Bronchial epithelial cell (primary cell): ENCODE measurements around the gene SETDB1. TPM values are rescaled to one million over a fixed set of nuclear protein-coding genes. Genes with fewer than 3 reads are reported as not detected.

ENCODE experiments used
- DNase-seq: peaks from one replicate; pipeline ENCODE4 v3.0.0-alpha.2; 2010; ENCODE audit warnings: low read depth
- FAIRE-seq: peaks from 2 replicates; lab custom pipeline; 2011; peaks lifted over from hg19 to GRCh38; lab: Jason Lieb, UNC
- H3K27me3 ChIP-seq: 2 replicates; pipeline ENCODE4 v1.5.1; 2011; ENCODE audit warnings: low read length; ENCODE audit not compliant: control insufficient read depth, insufficient read depth
- H3K36me3 ChIP-seq: 2 replicates; pipeline ENCODE4 v1.5.1; 2011; ENCODE audit warnings: low read length; ENCODE audit not compliant: control insufficient read depth, insufficient read depth
- H3K4me3 ChIP-seq: 2 replicates; pipeline ENCODE4 v1.5.1; 2011; ENCODE audit warnings: mild to moderate bottlenecking, low read depth, low read length, control low read depth
- total RNA-seq: library from RNA; depleted of rRNA; stranded (reverse); fragments of >200 nt; gene quantifications from 2 replicates; pipeline ENCODE4 v1.2.1, GENCODE V29; 2014
- TF ChIP-seq, protein P1 (sequence below): IDR thresholded peaks from 2 replicates; pipeline ENCODE4 v1.5.1; 2011; ENCODE audit warnings: mild to moderate bottlenecking, moderate library complexity, low read length, control low read depth, inconsistent platforms; ENCODE audit not compliant: insufficient read depth, severe bottlenecking

SETDB1 gene
- total RNA-seq, 1 donor from 2014 or later = 24.0 TPM

DNA sequence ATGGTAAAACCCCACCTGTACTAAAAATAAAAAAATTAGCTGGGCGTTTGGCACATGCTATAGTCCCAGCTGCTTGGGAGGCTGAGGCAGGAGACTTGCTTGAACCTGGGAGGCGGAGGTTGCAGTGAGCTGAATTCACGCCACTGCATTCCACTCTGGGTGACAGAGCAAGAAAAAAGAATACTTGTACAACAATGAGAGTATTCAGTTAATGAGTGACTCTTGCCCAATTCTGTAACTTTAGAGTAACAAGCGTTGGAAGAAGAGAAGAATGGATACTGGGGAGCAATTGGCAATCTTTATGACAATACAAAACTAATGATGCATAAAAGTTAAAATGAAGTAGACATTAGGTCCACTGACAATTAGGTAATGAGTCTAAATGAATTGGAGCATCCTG lies 66.5 kb downstream of the SETDB1 start:
- TF ChIP-seq, protein P1, sequence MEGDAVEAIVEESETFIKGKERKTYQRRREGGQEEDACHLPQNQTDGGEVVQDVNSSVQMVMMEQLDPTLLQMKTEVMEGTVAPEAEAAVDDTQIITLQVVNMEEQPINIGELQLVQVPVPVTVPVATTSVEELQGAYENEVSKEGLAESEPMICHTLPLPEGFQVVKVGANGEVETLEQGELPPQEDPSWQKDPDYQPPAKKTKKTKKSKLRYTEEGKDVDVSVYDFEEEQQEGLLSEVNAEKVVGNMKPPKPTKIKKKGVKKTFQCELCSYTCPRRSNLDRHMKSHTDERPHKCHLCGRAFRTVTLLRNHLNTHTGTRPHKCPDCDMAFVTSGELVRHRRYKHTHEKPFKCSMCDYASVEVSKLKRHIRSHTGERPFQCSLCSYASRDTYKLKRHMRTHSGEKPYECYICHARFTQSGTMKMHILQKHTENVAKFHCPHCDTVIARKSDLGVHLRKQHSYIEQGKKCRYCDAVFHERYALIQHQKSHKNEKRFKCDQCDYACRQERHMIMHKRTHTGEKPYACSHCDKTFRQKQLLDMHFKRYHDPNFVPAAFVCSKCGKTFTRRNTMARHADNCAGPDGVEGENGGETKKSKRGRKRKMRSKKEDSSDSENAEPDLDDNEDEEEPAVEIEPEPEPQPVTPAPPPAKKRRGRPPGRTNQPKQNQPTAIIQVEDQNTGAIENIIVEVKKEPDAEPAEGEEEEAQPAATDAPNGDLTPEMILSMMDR = no peak
- Histone ChIP-seq H3K27me3 (no peaks in the 10 kb centered on the region), H3K36me3 (no peaks in the 10 kb centered on the region), H3K4me3 (no peak overlapping the region)
- FAIRE-seq = no peak
- DNase-seq = no peak

DNA sequence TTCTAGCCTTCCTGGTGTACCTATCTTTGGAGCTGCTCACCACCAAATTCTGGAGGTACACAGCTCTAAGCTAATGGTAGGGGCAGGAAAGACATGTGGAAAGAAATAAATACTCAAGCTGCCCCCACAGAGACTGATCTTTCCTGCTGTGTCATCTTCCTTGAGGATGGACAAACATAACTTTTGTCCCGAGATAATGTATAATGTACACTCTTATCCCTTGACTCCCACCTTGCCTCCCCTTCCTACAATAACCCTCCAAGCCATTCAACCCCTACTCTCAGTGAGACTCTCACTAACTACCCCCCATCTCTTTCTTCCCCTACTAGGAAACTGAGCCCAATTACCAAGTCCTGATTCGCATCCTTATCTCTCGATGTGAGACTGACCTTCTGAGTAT lies 68.1 kb downstream of the SETDB1 start:
- DNase-seq (no peak), FAIRE-seq (no peak)
- no peak overlapping the region for H3K4me3 ChIP-seq
- peaks cover 3% of the 10 kb centered on the region for H3K36me3 ChIP-seq
- no peaks in the 10 kb centered on the region for H3K27me3 ChIP-seq
- TF ChIP-seq, protein P1 = no peak

DNA sequence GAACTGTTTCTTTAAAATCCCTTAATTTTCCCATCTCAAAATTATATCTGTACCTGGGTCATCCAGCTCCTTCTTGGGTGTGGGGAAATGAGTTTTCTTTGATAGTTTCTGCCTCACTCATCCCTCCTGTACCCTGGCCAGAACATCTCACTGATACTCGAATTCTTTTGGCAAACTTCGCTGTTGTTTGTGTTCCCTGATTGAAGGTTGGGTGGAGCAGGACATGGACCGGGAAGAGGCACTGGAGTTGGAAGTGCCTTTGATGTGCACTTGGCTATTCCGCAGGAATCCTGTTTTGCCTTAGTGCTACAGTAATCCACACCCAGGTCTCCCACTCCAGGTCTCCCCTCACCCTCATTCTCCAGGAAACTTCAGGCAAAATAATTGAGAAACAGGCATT lies 69.3 kb downstream of the SETDB1 start:
- H3K27me3 ChIP-seq = no peaks in the 10 kb centered on the region
- DNase-seq (no peak), FAIRE-seq (no peak)
- H3K4me3 ChIP-seq = no peak overlapping the region
- peaks cover 4% of the 10 kb centered on the region for H3K36me3 ChIP-seq
- TF ChIP-seq, protein P1 = no peak

DNA sequence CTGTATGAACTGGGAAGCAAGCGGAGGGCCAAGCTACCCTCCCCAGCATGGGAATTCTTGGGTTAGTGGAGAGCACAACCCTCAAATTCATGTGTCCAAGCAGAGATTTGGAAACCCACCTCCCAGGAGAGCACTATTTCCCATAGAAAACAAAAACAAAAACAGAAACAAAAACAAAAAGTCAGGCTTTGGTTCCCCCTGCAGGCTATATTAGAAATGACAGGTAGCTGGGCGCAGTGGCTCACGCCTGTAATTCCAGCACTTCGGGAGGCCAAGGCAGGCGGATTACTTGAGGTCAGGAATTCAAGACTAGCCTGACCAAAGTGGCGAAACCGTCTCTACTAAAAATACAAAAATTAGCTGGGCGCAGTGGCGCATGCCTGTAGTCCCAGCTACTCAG lies 69.7 kb downstream of the SETDB1 start:
- no peak for DNase-seq
- FAIRE-seq = no peak
- Histone ChIP-seq H3K36me3 (peaks cover 4% of the 10 kb centered on the region), H3K4me3 (no peak overlapping the region), H3K27me3 (no peaks in the 10 kb centered on the region)
- TF ChIP-seq, protein P1 = peak; percentile 69

DNA sequence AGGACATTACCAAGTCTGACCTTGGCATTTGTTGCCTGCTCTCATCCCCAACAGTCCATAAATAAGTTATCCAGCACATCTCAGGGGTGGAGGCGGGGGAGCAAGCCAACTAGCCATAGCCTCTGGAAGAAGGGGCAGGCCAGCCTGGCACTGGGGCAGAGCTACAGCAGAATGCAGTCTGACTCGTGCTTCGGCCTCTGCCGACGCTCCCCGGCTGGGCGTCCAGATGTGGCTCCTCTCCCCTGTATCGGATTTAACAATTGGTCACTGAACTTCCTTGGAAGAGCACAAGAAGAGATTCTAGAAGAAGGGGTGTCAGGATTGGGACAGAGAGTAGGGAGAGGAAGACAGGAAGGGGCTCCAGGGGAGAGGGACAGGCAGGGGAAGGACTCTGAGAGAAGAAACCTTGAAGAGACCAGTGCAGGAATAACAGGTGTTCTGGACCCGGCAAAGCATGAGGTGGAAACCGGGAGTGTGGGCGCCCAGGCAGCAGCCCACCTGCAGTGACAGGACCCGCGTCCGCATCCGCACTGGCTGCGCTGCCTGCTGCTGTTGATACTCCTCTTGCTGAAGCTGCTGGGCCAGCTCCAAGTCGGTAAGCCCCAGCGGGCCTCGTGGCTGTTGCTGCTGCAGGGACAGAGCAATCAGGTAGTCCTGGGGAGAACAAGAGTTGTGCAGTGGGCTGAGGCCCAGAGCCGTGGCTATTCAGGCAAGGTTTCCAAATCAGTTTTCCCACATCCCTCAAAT lies 71.1 kb downstream of the SETDB1 start:
- no peak for FAIRE-seq
- no peaks in the 10 kb centered on the region for H3K27me3 ChIP-seq

More for the DNA sequence above, 71.1 kb downstream of the SETDB1 start:
- Histone ChIP-seq H3K36me3 (peaks cover 5% of the 10 kb centered on the region), H3K4me3 (no peak overlapping the region)
- TF ChIP-seq, protein P1 = no peak
- no peak for DNase-seq
